Activated CD4-positive, alpha-beta T cell treated with anti-CD3 and anti-CD28 coated beads, Interleukin-2, Interleukin-6, amounts not matched to agents 100 ng/mL and 50 ng/mL, durations not matched to agents 16 hours and 8 hours (primary cell): ENCODE results near the gene OR52D1.

Experiments
- DNase-seq: peaks from one replicate; pipeline ENCODE4 v3.0.0-alpha.2; 2020

OR52D1 gene

GRCh38 chr11:5488385-5488784 is at the start of gene OR52D1:
Gene OR52D1, plus strand, starts transcription at chr11:5488685. Its CDS starts 22 bp downstream, at chr11:5488707.
- DNase-seq: no peak

GRCh38 chr11:5441414-5441813 is 47.1 kb upstream of the OR52D1 start, which contains the start of gene OR51I1:
Gene OR51I1, minus strand, starts transcription at chr11:5441514. Its CDS starts 0 bp downstream, at chr11:5441514.
- no peak for DNase-seq

GRCh38 chr11:5443835-5444393 is 44.6 kb upstream of the OR52D1 start:
- no peak for DNase-seq

DNA sequence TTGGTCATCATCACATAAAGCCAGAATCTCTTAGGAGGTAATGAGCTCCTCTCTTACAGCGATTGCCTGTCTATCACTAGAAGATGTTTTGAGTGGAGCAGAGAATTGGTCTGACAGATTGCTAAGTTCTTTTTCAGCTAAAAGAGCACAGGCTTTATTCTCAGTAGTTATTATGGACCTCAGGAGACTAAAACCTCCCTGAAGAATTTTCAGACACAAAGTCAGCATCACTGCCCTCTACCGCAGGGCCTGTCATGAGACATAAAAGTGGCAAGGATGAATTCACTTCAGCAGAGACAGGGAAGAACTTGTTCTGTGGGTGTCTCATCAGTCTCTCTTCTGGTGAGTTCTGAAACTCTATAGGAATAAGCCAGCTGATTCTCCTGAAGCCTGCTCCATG is 39.5 kb upstream of the OR52D1 start, which contains the start of gene OR51I2:
Gene OR51I2, plus strand, starts transcription at position 301 of the 400 bp plus-strand sequence. CDS start 4,166 bp downstream, outside the sequence.
- DNase-seq: no peak

- DNase-seq: no peak
Measured at GRCh38 chr11:5449432-5449831, 39.1 kb upstream of the OR52D1 start.

DNA sequence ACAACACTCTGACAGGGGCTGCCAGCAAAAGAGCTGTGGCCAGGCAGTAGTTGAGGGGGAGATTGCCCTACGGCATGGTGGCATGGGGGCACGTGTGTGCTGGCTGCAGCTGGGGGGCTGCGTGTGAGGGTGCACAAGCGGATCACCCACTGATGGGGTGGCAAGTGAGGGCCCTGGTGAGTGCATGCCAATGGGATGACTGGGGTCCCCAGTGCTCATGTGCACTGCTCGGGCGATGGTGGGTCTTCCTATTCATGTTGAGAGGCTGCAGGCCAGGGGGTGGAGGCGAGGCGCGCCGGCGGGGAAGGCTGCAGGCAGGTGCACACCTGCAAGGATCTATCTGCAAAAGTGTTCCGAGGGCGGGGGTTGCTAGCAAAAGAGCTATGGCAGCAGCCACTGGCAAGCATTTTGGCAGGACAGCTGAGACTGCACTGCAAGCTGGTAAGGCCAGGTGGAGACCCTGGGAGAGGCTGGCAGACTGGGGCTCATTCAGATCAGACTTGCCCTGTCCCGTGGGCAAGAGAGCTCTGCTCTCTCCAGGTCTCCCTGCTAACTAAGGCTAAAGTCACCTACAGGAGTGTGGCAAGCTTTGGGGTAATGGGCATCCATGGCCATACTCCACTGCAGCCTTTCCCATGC is 27.4 kb upstream of the OR52D1 start:
- no peak for DNase-seq

- DNase-seq: no peak
Measured at GRCh38 chr11:5467527-5467926, 21.0 kb upstream of the OR52D1 start.

- DNase-seq: no peak
Measured at GRCh38 chr11:5473921-5474320, 14.6 kb upstream of the OR52D1 start.

DNA sequence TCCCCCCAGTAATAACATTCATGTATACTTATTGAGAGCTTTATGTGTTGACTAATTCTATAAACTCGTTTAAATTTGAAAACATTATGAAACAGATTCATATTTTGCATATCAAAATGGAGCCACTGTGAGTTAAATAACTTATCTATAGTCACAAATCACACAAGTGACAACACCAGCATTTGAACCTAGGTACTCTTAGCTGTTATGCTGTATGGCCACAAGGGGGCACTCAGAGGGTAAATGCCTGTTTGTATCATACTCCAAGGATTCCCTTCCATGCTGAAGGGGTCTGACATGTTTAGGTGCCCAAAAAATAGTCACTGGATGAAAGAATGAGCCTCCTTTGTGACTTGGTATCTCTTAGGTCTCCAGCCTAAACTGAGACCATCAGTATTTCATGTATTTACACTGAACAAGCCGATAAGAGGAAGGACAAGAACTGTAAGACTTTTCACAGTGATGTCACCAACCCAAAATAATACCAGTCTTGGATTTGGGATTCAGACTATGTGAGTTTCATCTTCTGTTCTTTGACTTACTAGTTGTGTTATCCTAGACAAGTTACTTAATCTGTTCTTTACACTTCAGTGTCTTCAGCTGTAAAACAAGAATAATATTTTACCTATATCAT is 12.2 kb upstream of the OR52D1 start:
- peak; percentile 52 for DNase-seq

- DNase-seq: no peak
Measured at GRCh38 chr11:5486003-5486402, 2.5 kb upstream of the OR52D1 start.

DNA sequence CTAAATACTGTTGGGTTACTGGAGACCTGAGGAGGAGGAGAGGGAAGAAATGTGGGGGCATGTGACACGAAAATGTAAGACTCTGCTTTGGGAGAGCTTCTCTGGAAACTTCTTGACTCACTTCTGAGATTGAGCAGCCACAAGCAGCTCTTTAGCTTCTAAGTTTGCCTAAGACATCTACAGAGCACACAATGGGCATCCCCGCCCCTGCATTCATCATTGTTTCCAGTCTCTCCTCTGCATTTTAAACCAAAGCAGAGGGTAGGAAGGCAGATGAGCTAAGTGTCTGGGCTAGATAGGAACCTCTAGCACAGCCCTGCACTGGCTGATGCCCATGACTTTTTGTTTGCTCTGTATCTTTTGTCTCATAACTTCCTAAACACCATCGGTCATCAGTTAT is 2.1 kb upstream of the OR52D1 start:
- no peak for DNase-seq

DNA sequence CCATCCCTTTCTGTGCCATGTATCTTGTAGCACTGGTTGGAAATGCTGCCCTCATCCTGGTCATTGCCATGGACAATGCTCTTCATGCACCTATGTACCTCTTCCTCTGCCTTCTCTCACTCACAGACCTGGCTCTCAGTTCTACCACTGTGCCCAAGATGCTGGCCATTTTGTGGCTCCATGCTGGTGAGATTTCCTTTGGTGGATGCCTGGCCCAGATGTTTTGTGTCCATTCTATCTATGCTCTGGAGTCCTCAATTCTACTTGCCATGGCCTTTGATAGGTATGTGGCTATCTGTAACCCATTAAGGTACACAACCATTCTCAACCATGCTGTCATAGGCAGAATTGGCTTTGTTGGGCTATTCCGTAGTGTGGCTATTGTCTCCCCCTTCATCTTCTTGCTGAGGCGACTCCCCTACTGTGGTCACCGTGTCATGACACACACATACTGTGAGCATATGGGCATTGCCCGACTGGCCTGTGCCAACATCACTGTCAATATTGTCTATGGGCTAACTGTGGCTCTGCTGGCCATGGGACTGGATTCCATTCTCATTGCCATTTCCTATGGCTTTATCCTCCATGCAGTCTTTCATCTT is 414 bp downstream of the OR52D1 start:
- DNase-seq: no peak

DNA sequence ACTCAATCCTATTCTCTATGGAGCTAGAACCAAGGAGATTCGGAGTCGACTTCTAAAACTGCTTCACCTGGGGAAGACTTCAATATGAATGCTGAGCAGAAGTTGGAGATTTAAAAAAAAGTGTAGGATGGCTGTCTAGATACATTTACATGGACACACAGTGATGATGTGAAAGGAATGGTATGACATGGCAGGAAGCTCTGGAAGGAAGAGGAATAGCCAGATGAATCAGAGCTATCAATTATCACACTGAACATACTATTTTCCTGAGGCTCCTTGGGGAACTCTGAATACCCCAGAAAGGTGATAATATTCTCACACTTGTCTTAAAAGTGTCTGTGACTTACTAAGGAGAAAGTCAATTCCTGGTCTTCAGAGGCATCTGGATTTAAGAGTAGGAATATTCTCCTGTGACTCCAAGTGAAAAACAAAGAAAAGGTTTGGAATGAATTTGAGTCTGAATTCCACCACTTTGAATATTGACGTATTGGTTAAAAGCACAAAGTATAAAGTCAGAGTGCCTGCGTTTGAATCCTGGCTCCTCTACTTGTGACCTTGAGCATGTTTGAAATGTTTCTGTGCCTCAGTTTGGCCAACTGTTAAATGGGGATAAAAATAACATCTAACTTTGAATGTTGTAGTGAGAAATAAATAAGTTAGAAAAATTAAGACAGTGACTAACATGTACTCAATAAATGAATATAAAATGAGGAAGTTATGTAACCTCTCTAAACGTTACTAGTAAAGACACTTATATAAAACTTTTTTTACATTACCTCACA is 1.3 kb downstream of the OR52D1 start:
- DNase-seq: no peak

- DNase-seq: no peak
Measured at GRCh38 chr11:5499671-5500070, 11.2 kb downstream of the OR52D1 start.

DNA sequence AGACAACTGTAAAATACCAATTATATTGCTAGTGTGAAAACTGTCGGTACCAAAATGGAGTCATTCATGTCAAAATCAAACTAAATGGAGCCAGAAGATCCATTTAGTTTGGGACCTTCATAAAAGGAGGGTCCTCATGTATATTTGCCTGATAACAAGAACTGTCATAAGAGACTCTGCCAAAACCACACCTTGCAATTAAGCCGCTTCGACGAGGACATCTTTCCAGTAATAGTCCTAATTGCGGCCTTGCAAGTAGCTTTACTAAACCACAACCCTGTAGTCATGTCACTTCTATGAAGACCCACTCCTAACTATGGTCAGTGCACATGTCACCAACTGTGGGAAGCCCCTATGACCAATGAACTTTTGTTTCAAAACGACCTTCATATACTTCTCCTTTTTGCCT is 11.9 kb downstream of the OR52D1 start:
- DNase-seq: no peak

DNA sequence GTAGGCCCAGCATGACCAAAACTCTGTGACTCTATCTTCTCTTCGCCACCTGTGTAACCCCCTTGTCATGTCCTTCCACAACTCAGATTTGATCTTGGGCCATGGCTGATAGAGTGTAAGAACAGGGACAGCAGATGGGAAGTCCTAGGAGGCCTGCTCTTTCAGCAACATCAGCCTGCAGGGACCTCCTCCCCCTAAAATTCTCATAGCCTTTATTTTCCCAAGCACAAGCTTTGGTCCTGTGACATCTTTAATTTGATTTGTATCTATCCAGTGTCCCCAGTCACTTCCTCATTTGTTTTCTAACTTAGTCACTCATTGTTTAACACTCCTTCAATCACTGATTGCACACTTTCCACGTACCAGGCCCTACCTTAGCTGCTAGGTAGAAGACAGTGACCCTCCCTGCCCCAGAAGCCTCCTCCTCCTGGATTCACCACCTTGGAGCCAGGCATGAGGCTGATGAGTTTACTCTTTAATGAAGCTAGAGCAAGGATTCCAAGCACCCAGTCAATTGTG is 16.0 kb downstream of the OR52D1 start:
- no peak for DNase-seq

DNA sequence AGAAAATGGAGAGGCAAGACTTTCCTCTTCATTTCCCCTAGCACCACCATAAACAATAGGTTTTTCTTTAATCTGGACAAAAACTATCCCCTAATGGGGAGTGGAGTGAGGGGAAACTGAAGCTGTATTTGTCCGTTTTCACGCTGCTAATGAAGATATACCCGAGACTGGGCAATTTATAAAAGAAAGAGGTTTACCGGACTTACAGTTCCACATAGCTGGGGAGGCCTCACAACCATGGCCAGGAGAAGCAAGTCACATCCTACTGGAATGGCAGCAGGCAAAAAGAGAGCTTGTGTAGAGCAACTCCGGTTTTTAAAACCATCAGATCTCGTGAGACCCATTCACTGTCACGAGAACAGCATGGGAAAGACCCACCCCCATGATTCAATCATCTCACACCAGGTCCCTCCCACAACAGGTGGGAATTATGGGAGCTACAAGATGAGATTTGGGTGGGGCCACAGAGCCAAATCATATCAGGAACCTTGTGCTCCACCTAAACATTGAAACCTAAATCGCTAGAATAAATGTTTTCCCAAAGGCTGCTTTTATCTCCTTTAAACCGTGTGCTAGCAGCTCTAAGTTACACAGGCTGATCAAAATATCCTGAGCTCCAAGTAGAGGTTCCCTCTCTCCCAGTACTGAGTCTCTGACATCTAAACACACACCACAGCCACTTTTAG is 17.0 kb downstream of the OR52D1 start:
- no peak for DNase-seq

GRCh38 chr11:5507177-5507932 is 18.9 kb downstream of the OR52D1 start:
- no peak for DNase-seq

DNA sequence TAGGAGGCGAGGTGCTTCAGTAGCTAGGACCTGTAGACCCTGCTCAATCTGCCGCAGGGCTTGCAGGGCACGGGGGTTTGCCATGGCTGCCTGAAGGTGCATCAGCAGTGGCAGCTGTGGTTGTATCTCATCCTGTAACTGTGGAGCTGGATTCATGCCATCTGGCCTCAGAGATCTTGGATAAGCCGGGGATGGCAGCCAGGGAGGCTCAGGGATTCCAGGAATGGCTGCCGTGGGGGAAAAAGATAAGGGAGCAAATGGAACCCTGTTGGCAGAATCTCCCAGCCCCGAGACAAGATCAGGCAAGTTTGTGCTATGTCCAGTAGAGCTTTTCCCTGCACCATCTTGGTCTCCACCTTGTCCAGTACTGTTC is 19.4 kb downstream of the OR52D1 start:
- DNase-seq: no peak

DNA sequence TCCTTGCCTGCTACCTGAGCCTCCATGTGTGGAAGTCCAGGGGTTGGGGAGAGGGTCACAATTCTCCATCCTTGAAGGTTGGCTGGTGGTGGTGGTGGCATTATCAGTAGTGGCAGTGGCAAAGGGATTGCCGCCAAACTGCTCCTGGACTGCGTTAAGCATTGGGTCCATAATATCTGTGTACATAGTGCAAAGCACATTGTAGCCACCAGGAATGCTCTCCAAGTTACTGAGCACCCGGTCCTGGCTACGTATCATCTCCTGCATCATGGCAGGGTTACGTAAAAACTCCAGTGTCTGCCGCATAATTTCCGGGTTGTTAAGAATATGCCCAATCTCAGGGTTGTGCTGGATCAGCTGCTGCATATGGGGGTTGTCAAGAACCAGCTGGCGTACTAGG is 20.1 kb downstream of the OR52D1 start:
- no peak for DNase-seq

- no peak for DNase-seq
Measured at GRCh38 chr11:5509803-5510202, 21.3 kb downstream of the OR52D1 start, which contains the start of gene UBQLN3. Gene UBQLN3, minus strand, starts transcription at chr11:5509957. Its CDS starts 399 bp downstream, at chr11:5509558.
